Stimulated activated CD4-positive, alpha-beta T cell treated with anti-CD3 and anti-CD28 coated beads, Interleukin-4, amount 100 ng/mL, for 48 hours (primary cell): ENCODE results near the gene RAB11FIP3.
"Not testable (repeated sequence)": the region's sequence is repeated elsewhere in the genome, so short reads cannot be mapped to it uniquely, and the experiment has no call there.

Experiments
- DNase-seq, 2 donors: peaks; one replicate each; pipeline ENCODE4 v3.0.0-alpha.2; 2020; ENCODE audit warnings: low read depth in 2 of 2

Gene RAB11FIP3, protein sequence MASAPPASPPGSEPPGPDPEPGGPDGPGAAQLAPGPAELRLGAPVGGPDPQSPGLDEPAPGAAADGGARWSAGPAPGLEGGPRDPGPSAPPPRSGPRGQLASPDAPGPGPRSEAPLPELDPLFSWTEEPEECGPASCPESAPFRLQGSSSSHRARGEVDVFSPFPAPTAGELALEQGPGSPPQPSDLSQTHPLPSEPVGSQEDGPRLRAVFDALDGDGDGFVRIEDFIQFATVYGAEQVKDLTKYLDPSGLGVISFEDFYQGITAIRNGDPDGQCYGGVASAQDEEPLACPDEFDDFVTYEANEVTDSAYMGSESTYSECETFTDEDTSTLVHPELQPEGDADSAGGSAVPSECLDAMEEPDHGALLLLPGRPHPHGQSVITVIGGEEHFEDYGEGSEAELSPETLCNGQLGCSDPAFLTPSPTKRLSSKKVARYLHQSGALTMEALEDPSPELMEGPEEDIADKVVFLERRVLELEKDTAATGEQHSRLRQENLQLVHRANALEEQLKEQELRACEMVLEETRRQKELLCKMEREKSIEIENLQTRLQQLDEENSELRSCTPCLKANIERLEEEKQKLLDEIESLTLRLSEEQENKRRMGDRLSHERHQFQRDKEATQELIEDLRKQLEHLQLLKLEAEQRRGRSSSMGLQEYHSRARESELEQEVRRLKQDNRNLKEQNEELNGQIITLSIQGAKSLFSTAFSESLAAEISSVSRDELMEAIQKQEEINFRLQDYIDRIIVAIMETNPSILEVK

GRCh38 chr16:425082-425718, at the start of gene RAB11FIP3:
Gene RAB11FIP3, plus strand, starts transcription at chr16:425649. Its CDS starts 358 bp downstream, at chr16:426007.
- DNase-seq: peak; percentile 80 to 82

DNA sequence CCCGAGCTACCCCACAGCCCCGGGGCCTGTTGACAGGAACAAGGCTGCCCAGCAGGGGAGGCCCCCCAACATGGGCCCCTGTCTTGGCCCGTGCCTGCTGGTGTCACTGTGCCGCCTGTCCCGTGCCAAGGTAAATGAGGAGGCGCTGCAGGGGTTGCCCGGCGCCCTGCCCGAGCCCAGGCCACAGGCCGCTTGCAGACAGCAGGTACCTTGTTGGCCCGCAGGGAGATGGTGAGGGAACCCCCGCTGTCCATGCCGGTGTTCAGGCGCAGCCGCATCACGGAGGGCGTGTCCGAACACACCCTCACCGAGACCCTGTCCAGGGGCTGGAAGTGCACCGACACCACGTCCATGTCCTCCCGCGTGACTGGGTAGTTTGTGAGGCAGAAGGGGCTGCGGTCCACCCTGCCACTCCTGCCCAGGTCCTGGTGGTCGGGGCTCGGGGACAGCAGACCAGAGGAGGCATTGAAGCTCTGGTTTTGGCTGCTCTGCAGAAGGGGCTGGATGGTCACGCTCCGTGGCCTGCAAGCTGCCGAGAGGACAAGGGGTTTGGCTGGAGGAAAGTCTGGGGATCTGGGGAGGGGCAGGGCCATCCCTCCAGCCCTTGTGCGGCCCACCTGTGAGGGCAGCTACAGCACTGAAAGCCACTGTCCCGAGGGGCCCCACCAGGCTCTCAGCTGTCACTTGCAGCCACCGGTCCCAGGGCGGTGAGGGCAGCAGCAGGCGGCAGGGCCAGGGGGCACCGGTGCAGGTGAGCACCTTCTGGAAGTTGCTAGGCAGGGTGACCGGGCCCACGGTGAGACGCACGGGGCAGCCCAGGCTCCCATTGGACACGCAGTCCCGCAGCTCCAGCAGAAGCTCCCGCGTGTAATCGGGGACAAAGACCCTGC, 49.3 kb upstream of the RAB11FIP3 start:
- no peak for DNase-seq

DNA sequence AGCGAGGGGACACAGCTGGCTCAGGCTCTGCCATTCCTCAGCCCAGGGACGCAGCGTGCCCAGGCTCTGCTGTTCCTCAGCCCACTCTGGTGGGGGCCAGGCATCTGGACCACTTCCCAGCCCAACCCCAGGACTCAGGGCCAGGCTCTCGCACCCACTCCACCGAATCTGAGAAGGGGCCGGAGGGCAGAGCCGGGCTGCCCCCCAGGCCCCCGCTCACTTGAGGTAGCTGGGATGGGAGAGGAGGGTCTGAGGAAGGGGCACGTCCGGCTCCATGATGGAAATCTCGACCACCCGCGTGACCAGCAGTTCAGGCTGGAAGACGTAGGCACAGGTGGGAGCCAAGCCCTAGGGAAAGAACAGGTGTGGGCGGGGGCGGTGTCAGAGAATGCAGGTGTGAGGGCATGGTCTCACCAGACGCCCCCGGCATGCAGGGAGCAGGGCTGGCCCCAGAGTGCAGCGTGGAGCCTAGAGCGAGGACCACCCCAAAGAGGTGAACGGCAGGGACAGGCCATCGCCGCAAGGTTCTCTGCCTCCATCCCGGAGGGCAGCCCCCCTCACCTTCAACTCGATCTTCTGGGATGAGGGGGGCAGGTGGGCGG, 48.5 kb upstream of the RAB11FIP3 start:
- DNase-seq: no peak

DNA sequence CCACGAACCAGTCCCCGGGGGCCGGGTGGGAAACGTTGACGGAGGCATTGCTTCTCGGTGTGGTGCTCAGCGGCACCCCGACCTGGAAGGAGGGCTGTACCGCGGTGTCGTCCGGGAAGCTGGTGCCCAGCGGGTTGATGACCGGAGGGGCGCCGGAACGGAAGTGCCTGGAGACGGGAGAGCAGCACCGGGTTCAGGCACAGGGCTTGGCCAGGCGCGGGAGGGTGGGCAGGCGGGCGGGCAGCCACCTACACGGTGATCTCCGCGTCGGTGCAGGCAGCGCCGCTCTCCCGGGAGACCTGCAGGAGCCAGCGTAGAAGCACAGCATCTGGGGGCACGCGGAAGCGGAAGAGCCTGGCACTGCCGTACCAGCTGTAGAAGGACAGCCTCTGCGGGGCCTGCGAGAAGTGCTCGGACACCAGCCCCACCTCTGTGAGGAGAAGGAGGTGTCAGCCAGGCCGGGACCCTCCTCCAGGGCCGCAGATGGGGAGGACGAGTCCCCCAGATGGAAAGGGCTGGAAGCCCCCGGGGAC, 48.0 kb upstream of the RAB11FIP3 start:
- no peak for DNase-seq

GRCh38 chr16:378113-378820, 47.2 kb upstream of the RAB11FIP3 start:
- not testable (repeated sequence) for DNase-seq

DNA sequence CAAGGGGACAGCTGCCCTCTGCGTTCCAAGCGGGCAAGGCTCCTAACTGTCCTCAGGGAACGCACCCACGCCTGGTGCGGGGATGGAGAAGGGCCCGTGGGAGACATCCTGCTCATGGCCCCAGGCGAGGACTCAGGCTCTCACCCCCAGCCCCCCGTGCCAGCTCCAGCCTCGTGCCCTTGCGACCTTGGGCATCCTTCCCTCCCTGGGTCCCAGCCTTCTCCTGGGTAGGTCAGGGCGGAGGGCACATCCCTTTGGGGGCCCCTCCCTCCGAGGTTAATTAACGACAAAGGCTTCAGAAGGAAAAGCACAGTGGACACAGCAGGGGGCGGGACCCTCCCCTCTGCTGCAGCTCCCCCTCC, 46.6 kb upstream of the RAB11FIP3 start:
- DNase-seq: no peak

GRCh38 chr16:379183-379960, 46.1 kb upstream of the RAB11FIP3 start:
- no peak for DNase-seq

DNA sequence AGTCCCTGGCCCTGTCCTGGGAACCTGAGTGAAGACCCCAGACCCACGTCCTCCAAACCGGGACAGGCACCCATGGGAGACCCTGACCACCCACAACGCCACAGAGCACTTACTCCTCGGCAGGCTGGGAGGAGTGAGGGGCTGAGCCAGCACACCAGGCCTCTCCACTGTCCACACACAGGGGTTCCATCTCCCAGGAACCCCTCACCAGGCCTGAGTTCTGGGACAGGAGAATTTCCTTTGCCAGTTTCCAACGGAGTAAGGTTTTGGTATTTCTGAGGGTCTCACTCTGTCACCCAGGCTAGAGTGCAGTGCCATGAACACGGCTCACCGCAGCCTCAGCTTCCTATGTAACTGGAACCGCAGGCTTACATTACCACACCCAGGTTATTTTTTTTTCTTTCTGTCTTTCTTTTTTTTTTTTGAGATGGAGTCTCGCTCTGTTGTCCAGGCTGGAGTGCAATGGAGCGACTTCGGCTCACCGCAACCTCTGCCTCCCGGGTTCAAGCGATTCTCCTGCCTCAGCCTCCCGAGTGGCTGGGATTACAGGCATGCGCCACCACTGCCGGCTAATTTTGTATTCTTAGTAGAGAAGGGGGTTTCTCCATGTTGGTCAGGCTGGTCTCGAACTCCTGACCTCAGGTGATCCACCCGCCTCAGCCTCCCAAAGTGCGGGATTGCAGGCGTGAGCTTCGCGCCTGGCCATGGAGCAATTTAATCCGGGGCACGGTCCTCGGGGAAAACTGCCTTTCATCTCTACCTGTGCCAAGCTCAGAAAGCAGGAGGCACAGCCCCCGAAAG, 45.3 kb upstream of the RAB11FIP3 start:
- DNase-seq: no peak

DNA sequence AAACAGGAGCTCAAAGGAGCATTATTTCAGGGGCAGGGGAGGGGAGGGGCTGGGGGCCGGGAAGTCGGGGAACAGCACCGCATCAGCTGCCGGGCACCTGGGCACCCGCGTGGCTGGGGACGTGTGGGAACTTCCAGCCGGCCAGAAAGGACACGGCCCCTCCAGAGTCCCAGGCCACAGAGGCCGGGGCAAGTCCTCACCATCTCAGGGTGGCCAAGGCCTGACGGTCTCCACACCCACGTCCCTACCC, 44.8 kb upstream of the RAB11FIP3 start:
- no peak for DNase-seq

DNA sequence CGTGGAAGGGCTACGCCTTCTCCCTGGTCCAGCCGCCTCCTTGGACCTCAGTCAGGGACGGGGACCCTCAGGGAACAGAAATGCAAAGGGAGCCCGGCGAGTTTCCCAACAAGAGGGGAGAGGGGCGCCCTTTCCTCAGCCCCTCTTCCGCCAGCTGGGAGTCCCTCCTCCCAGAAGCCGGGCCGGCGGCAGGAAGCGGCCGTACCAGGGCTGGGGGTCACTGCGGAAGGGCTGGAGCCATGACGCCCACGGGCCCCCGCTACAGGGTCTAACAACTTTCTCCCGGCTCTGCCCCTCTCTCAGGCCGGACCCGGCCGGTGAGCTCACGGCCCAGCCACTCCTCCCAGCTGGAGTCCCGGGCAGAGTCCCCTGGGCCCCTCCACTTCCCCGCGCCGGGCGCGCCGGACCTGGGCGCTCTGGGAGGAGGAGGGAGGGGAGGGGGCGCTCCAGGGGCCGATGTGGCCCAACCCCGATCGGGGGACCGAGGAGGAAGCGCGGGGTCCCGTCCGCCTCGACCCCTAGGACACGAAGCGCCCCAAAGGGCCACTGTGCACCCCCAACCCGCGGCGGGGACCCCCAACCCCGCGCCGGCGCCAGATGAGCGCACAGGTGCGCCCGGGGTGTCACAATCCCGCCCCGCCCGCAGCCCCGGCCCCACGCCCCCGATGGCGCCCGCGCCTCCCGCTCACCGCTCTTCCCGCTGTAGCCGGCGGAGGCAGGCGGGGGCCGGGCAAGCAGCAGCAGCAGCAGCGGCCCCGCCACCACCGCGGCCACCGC, 44.2 kb upstream of the RAB11FIP3 start:
- no peak for DNase-seq

DNA sequence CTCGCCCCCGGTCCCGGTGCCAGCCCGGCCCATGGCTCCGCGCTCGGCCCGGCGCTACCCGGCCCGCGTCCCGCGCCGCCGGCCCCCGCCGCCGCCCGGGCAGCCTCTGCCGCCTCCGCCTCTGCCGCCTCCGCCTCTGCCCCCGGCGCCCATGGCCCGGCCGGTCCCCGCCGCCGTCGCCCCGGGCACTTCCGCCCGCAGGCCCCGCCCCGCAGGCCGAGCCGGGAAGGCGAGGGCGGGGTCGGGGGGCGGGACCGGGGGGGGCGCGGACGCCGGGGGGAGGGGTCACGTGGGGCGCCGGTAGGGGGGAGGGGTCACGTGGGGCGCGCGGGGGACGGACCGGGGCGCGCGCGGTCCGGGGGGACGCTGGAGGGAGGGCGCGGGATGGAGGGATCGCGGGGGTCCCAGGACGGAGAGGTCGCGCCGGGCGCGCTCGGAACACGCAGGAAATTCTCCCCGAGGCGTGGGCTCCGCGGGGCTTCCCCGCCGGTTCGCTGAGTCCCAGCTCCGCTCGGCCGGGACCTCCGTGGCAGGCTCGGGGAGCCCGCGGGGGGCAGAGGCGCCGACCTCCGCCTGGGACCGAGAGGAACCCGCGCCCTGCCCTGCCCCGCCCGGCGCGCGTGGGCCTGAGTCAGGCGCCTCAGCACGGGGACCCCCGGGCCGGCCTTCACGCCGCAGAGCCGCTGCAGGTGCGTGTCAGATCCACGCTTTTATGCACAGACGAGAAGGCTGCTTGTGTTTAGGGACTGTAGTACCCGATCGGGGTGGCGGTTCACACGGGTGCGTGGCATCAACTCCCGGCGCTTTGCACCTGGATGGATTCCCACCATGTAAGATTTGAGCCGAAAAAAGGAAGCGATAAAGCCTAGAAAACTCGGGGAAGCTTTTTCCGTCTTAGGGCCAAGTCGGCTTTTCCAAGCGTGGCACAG, 43.4 kb upstream of the RAB11FIP3 start, which contains the start of gene PGAP6:
TSS of gene PGAP6 (minus strand) at position 190 of the 929 bp plus-strand sequence. CDS start at position 33, 157 bp downstream.
- peak in 1 of 2 donors; percentile 62 for DNase-seq

- DNase-seq: no peak
Observed at GRCh38 chr16:383326-384051, 42.0 kb upstream of the RAB11FIP3 start.

GRCh38 chr16:386641-387156, 38.8 kb upstream of the RAB11FIP3 start:
- DNase-seq: no peak

DNA sequence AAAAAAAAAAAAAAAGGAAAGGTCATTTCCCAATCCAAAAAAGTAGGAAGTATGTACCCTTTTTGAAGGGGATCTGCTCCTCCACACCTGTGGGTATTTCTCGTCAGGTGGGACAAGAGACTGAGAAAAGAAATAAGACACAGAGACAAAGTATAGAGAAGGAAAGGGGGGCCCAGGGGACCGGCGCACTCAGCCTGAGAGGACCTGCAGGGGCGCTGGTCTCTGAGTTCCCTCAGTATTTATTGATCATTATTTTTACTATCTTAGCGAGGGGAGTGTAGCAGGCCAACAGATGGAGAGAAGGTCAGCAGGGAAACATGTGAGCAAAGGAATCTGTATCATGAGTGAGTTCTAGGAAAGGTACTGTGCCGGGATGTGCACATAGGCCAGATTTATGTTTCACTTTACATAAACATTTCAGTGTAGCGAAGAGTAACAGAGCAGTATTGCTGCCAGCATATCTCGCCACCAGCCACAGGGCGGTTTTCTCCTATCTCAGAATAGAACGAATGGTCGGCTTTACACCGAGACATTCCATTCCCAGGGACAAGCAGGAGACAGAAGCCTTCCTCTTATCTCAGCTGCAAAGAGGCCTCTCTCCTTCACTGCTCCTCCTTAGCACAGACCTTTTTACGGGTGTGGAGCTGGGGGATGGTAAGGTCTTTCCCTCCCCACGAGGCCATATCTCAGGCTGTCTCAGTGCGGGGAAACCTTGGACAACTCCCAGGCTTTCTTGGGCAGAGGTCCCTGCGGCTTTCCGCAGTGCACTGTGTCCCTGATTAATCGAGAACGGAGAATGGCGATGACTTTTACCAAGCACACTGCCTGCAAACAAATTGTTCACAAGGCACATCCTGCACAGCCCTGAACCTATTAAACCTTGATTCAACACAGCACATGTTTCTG, 37.4 kb upstream of the RAB11FIP3 start:
- not testable (repeated sequence) for DNase-seq

DNA sequence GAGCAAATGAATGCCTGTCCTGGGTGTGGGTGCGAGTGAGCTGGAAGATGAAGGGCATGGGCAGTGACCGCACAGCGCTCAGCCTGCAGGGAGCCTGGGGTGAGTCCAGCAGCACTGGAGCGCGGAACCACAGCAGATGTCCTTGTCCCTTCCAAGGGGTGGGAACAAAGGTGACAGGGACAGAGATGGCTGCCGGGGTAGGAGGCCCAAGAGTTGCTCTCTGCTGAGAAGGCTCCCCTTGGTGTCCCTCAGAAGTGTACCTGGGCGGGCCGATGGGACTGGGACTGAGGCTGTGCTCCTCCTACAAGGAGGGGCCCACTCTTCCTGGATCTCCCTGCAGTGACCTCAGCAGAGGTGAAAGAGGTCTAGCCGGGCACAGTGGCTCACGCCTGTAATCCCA, 36.1 kb upstream of the RAB11FIP3 start:
- DNase-seq: no peak
